ENCODE measurements around the gene CHL1.

Gene CHL1

DNA sequence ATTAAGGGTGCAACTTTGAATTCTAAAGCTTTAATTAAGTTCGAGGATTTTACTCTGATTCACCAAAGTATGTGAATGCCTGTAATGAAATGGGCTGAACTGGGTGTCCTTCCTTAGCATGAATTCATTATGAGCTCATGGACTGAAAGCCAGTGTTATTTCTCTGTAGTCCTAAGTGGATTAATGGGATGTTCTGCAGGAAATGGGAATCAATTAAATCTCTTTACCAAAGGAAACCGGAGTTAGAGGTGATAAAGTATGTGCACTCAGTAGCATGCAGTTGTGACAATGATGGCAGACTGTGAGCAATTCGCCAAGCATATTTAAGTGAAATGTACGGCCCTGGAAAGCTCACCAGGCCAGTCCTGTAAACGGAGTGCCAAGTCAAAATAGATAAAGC is 138.7 kb downstream of the CHL1 start:
- H3K79me2 ChIP-seq (ENCODE audit: control insufficient read depth, low read length): no peaks in the 10 kb centered on the region
- H3K4me2 ChIP-seq (ENCODE audit: low read length): no peak overlapping the region
- TF ChIP-seq EZH2phosphoT487 (IDR thresholded peaks at IDR 0.05; ENCODE audit: borderline replicate concordance, low read length): no peak
- TF ChIP-seq, protein P1, sequence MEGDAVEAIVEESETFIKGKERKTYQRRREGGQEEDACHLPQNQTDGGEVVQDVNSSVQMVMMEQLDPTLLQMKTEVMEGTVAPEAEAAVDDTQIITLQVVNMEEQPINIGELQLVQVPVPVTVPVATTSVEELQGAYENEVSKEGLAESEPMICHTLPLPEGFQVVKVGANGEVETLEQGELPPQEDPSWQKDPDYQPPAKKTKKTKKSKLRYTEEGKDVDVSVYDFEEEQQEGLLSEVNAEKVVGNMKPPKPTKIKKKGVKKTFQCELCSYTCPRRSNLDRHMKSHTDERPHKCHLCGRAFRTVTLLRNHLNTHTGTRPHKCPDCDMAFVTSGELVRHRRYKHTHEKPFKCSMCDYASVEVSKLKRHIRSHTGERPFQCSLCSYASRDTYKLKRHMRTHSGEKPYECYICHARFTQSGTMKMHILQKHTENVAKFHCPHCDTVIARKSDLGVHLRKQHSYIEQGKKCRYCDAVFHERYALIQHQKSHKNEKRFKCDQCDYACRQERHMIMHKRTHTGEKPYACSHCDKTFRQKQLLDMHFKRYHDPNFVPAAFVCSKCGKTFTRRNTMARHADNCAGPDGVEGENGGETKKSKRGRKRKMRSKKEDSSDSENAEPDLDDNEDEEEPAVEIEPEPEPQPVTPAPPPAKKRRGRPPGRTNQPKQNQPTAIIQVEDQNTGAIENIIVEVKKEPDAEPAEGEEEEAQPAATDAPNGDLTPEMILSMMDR (IDR thresholded peaks at IDR 0.05; ENCODE audit: low read depth, low read length, poor library complexity, severe bottlenecking): no peak
- H3K9me2 ChIP-seq (replicated peaks; ENCODE audit: control insufficient read depth, low read length): no peaks in the 10 kb centered on the region
- H3K4me1 ChIP-seq (ENCODE audit: control insufficient read depth, low read length): no peaks in the 10 kb centered on the region
- H3K27me3 ChIP-seq (ENCODE audit: control insufficient read depth, low read length): no peaks in the 10 kb centered on the region
- no peaks in the 10 kb centered on the region for H3K9me3 ChIP-seq (ENCODE audit: control insufficient read depth, insufficient read depth, low read length)
- no peak overlapping the region for H3K4me3 ChIP-seq (ENCODE audit: low read length)
- no peaks in the 10 kb centered on the region for H3K36me3 ChIP-seq (ENCODE audit: control insufficient read depth, low read length)
- H4K20me1 ChIP-seq (ENCODE audit: control insufficient read depth, insufficient read depth, low read depth, low read length): no peaks in the 10 kb centered on the region
- H3K27ac ChIP-seq (ENCODE audit: low read depth, low read length): no peak overlapping the region
- H3F3A ChIP-seq (ENCODE audit: control insufficient read depth, insufficient read depth): no peaks in the 10 kb centered on the region

DNA sequence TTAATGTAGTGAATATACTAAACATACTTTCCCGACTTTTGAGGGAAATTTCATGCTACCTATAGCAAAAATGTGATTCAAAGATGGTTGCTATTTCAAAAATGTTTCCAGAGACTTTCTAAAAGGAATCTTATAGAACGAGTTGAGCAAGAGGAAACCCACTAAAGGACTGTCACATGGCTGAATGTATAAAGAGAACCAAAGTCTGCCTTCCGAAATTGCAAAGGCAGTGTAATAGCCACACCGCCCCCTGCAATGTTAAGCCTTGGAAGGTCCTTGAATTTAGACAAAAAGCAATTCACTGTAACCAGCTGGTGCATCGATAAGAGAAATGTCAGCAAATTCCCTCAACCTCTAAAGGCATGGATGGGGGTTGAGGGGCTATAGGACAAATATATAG is 142.8 kb downstream of the CHL1 start:
- H3K4me2 ChIP-seq (ENCODE audit: low read length): no peak overlapping the region
- H3K9me3 ChIP-seq (ENCODE audit: control insufficient read depth, insufficient read depth, low read length): no peaks in the 10 kb centered on the region
- no peaks in the 10 kb centered on the region for H3K27me3 ChIP-seq (ENCODE audit: control insufficient read depth, low read length)
- H4K20me1 ChIP-seq (ENCODE audit: control insufficient read depth, insufficient read depth, low read depth, low read length): no peaks in the 10 kb centered on the region
- H3K27ac ChIP-seq (ENCODE audit: low read depth, low read length): no peak overlapping the region
- no peaks in the 10 kb centered on the region for H3K4me1 ChIP-seq (ENCODE audit: control insufficient read depth, low read length)
- no peaks in the 10 kb centered on the region for H3K9me2 ChIP-seq (replicated peaks; ENCODE audit: control insufficient read depth, low read length)
- H3K36me3 ChIP-seq (ENCODE audit: control insufficient read depth, low read length): no peaks in the 10 kb centered on the region
- no peaks in the 10 kb centered on the region for H3F3A ChIP-seq (ENCODE audit: control insufficient read depth, insufficient read depth)
- H3K4me3 ChIP-seq (ENCODE audit: low read length): no peak overlapping the region
- no peaks in the 10 kb centered on the region for H3K79me2 ChIP-seq (ENCODE audit: control insufficient read depth, low read length)
- TF ChIP-seq, protein P1 (IDR thresholded peaks at IDR 0.05; ENCODE audit: low read depth, low read length, poor library complexity, severe bottlenecking): no peak
- TF ChIP-seq EZH2phosphoT487 (IDR thresholded peaks at IDR 0.05; ENCODE audit: borderline replicate concordance, low read length): no peak

DNA sequence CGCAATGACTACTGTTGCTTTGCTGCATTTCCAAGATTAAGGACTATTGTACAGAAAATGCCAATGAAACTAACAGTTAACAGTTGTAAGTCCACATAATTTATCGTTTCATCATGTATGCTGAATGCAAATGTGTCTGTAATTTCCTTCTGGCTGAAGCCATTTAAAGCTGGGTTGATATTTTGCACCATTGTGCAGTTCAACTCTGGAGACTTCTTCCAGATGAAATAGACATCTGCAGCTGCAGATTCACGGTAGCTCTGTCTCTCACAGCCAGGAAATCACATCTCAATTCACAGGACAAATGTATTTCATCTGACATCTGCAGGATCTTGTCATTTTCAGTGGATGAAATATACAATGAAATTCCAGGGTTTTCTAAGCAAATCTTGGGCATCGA is 145.4 kb downstream of the CHL1 start:
- H3K9me2 ChIP-seq (replicated peaks; ENCODE audit: control insufficient read depth, low read length): no peaks in the 10 kb centered on the region
- no peaks in the 10 kb centered on the region for H3K4me1 ChIP-seq (ENCODE audit: control insufficient read depth, low read length)
- H3F3A ChIP-seq (ENCODE audit: control insufficient read depth, insufficient read depth): no peaks in the 10 kb centered on the region
- no peaks in the 10 kb centered on the region for H3K36me3 ChIP-seq (ENCODE audit: control insufficient read depth, low read length)
- no peaks in the 10 kb centered on the region for H3K79me2 ChIP-seq (ENCODE audit: control insufficient read depth, low read length)
- no peaks in the 10 kb centered on the region for H3K9me3 ChIP-seq (ENCODE audit: control insufficient read depth, insufficient read depth, low read length)
- H4K20me1 ChIP-seq (ENCODE audit: control insufficient read depth, insufficient read depth, low read depth, low read length): no peaks in the 10 kb centered on the region
- H3K27ac ChIP-seq (ENCODE audit: low read depth, low read length): no peak overlapping the region
- H3K4me2 ChIP-seq (ENCODE audit: low read length): no peak overlapping the region
- TF ChIP-seq, protein P1 (IDR thresholded peaks at IDR 0.05; ENCODE audit: low read depth, low read length, poor library complexity, severe bottlenecking): no peak
- TF ChIP-seq EZH2phosphoT487 (IDR thresholded peaks at IDR 0.05; ENCODE audit: borderline replicate concordance, low read length): no peak
- H3K27me3 ChIP-seq (ENCODE audit: control insufficient read depth, low read length): no peaks in the 10 kb centered on the region
- H3K4me3 ChIP-seq (ENCODE audit: low read length): no peak overlapping the region

DNA sequence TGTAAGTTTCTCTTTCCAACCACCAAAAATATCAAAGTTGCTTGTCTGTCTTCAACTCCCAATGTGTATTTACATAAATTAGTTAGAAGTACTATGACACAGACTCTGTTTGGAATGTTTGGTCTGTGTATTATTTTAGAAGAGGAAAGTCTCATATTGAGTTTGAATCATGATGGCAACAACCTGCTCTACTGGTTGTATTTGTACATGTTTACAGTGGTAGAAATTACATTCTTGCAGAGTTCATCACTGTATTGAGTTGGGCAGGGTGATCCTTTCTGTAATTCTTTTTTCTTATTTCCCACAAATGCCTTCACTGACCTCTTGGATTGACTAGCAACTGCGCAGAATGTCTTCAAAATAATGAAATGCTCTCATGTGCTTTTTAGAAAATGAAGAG is 149.6 kb downstream of the CHL1 start:
- Histone ChIP-seq H3K36me3 (ENCODE audit: control insufficient read depth, low read length) (no peaks in the 10 kb centered on the region), H4K20me1 (ENCODE audit: control insufficient read depth, insufficient read depth, low read depth, low read length) (no peaks in the 10 kb centered on the region), H3K9me3 (ENCODE audit: control insufficient read depth, insufficient read depth, low read length) (no peaks in the 10 kb centered on the region), H3K4me2 (ENCODE audit: low read length) (no peak overlapping the region), H3K27ac (ENCODE audit: low read depth, low read length) (no peak overlapping the region), H3K4me3 (ENCODE audit: low read length) (no peak overlapping the region), H3K4me1 (ENCODE audit: control insufficient read depth, low read length) (no peaks in the 10 kb centered on the region), H3K79me2 (ENCODE audit: control insufficient read depth, low read length) (no peaks in the 10 kb centered on the region), H3F3A (ENCODE audit: control insufficient read depth, insufficient read depth) (no peaks in the 10 kb centered on the region), H3K9me2 (replicated peaks; ENCODE audit: control insufficient read depth, low read length) (no peaks in the 10 kb centered on the region), H3K27me3 (ENCODE audit: control insufficient read depth, low read length) (no peaks in the 10 kb centered on the region)
- TF ChIP-seq, protein P1 (IDR thresholded peaks at IDR 0.05; ENCODE audit: low read depth, low read length, poor library complexity, severe bottlenecking): no peak
- no peak for TF ChIP-seq EZH2phosphoT487 (IDR thresholded peaks at IDR 0.05; ENCODE audit: borderline replicate concordance, low read length)
